ENCODE measurements around the gene SEMA3D. TPM values are rescaled to one million over a fixed set of nuclear protein-coding genes. Genes with fewer than 3 reads are reported as not detected.

SEMA3D gene
- total RNA-seq, 2 donors from 2014 or later: 10.7 to 16.5 TPM

DNA sequence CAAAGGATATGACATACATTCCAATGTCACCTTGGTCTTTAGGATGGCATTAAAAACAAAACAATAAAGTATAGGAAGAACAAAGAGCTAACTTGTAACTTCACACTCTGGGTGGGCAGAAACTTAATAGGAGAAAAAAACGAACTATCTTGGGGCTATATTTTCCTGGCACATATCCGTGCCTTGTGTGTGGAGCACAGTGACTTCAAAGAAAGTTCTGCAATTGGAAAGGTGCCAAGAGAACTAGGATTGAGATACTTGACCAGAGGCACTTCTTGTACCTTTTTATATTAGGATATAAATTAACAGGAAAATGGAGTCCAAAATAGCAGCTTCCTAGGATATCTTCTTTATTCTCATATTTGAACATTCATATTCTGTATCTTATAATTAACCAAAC, 148.4 kb downstream of the SEMA3D start:
- intact Hi-C loops (cut with DNase I): loop anchor here (10.0 kb wide), 1 partner anchor 146 kb away; the partner anchor contains the start of gene SEMA3D
- DNase-seq (ENCODE audit: low spot score): no peak
- WGBS: 7% methylated on average over 2 of the region's 2 CpGs
- no peaks in the 10 kb centered on the region for H3K4me1 ChIP-seq (replicated peaks)
- no peaks in the 10 kb centered on the region for H3K9me3 ChIP-seq
- no peaks in the 10 kb centered on the region for H3K27me3 ChIP-seq (replicated peaks; ENCODE audit: insufficient read depth)
- no peak overlapping the region for H3K27ac ChIP-seq
- no peak overlapping the region for H3K4me3 ChIP-seq
- H3K36me3 ChIP-seq: no peaks in the 10 kb centered on the region
- TF ChIP-seq, protein P1, sequence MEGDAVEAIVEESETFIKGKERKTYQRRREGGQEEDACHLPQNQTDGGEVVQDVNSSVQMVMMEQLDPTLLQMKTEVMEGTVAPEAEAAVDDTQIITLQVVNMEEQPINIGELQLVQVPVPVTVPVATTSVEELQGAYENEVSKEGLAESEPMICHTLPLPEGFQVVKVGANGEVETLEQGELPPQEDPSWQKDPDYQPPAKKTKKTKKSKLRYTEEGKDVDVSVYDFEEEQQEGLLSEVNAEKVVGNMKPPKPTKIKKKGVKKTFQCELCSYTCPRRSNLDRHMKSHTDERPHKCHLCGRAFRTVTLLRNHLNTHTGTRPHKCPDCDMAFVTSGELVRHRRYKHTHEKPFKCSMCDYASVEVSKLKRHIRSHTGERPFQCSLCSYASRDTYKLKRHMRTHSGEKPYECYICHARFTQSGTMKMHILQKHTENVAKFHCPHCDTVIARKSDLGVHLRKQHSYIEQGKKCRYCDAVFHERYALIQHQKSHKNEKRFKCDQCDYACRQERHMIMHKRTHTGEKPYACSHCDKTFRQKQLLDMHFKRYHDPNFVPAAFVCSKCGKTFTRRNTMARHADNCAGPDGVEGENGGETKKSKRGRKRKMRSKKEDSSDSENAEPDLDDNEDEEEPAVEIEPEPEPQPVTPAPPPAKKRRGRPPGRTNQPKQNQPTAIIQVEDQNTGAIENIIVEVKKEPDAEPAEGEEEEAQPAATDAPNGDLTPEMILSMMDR (IDR thresholded peaks at IDR 0.05): no peak
- no peak for TF ChIP-seq POLR2AphosphoS5 (IDR thresholded peaks at IDR 0.05)
- no peak for TF ChIP-seq POLR2A (IDR thresholded peaks at IDR 0.05)

DNA sequence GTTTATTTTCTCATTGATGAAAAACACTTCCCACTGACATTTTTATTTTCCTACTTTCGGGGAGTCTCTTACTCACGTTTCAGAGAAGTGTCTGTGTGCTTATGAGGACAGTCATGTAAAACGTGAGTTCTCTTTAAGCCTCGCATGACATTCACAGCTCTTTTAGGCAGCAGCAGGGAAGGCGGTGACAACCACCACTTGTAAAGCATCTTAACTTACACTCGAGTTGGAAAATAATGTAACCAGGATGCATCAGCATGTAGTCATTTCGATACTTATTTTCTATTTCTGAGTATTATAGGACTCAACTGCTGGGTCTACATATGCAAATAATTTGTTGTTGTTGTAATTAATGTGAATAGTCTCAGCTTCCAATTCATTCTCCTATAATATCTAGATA, 153.6 kb downstream of the SEMA3D start:
- no peaks in the 10 kb centered on the region for H3K36me3 ChIP-seq
- H3K9me3 ChIP-seq: no peaks in the 10 kb centered on the region
- 62% methylated on average over 7 of the region's 7 CpGs for WGBS
- no peak overlapping the region for H3K27ac ChIP-seq
- TF ChIP-seq POLR2AphosphoS5 (IDR thresholded peaks at IDR 0.05) (no peak), POLR2A (IDR thresholded peaks at IDR 0.05) (no peak)
- TF ChIP-seq, protein P1 (IDR thresholded peaks at IDR 0.05): no peak
- H3K4me1 ChIP-seq (replicated peaks): no peaks in the 10 kb centered on the region
- no peaks in the 10 kb centered on the region for H3K27me3 ChIP-seq (replicated peaks; ENCODE audit: insufficient read depth)
- intact Hi-C loops (cut with DNase I): loop anchor here (10.0 kb wide), 1 partner anchor 152 kb away; the partner anchor contains the start of gene SEMA3D
- H3K4me3 ChIP-seq: no peak overlapping the region
- DNase-seq (ENCODE audit: low spot score): no peak

DNA sequence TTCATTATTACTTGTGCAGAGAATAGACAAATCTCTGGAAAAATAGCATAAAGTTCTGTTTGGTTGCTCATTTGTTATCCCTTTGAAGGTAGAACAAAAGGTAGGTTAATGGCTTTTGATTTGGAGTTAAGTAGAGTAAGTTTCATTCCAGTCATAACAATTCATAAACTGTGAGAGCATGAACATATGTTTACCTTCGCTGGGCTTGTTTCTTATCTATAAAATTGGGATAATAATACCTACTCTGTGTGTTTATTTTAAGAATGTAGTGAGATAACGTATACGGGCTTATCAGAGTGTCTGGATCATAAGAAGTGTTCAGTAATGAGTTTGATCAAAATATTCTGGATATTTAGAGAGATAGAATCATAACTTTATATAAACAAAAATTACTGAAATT, 155.4 kb downstream of the SEMA3D start:
- TF ChIP-seq POLR2AphosphoS5 (IDR thresholded peaks at IDR 0.05) (no peak), POLR2A (IDR thresholded peaks at IDR 0.05) (no peak)
- TF ChIP-seq, protein P1 (IDR thresholded peaks at IDR 0.05): no peak
- 61% methylated on average over 3 of the region's 3 CpGs for WGBS
- Histone ChIP-seq H3K4me1 (replicated peaks) (no peaks in the 10 kb centered on the region), H3K27me3 (replicated peaks; ENCODE audit: insufficient read depth) (no peaks in the 10 kb centered on the region), H3K9me3 (no peaks in the 10 kb centered on the region), H3K27ac (no peak overlapping the region), H3K36me3 (no peaks in the 10 kb centered on the region), H3K4me3 (no peak overlapping the region)
- no peak for DNase-seq (ENCODE audit: low spot score)
- intact Hi-C loops (cut with DNase I): loop anchor here (10.0 kb wide), 1 partner anchor 153 kb away; the partner anchor contains the start of gene SEMA3D

DNA sequence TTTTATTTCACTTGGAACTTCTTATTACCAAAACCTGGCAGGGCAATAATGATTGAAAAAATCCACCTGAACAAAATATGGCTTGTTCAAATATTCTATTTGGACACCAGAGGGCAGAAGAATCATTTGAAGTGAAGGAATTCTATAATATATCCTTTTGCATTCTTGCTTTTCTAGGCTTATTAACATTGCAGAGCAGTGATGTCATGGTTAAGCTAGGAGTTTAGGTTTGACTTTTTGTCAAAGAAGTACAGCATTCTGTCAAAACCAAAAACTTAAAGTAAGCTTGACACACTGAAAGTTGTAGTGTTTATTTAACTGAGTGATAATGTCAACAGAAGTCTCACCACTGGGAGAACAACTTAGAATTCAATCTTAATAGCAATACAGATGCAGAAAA, 156.0 kb downstream of the SEMA3D start:
- Histone ChIP-seq H3K9me3 (no peaks in the 10 kb centered on the region), H3K36me3 (no peaks in the 10 kb centered on the region), H3K4me3 (no peak overlapping the region), H3K27me3 (replicated peaks; ENCODE audit: insufficient read depth) (no peaks in the 10 kb centered on the region), H3K27ac (no peak overlapping the region), H3K4me1 (replicated peaks) (no peaks in the 10 kb centered on the region)
- TF ChIP-seq POLR2A (IDR thresholded peaks at IDR 0.05): no peak
- TF ChIP-seq, protein P1 (IDR thresholded peaks at IDR 0.05): peak in 3 of 4 experiments; percentile 50 to 67 (median 52)
- DNase-seq (ENCODE audit: low spot score): no peak
- intact Hi-C loops (cut with DNase I): loop anchor here (10.0 kb wide), 1 partner anchor 154 kb away; the partner anchor contains the start of gene SEMA3D

DNA sequence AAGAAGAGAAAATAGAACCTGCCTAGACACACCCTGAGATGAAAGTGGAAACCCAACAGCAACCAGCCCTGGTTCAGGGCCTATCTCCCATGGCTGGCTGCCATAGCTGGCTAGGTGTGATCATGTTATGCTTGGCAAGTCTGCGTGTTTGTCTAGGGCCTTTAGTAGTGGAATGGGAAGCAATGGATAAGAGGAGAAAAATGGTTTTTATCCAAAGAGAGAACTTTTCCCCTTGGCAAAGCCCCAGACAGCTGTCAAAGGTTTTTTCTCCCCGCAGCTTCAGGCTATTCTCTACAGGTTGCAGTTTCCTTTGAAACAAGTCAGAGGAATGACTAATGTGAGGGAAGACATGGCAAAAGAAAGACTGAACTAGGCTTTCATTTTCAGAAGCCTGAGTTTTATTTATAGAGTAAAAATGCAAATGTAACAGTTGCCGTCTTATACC, 161.5 kb downstream of the SEMA3D start:
- intact Hi-C loops (cut with DNase I): no loop called here
- no peak overlapping the region for H3K27ac ChIP-seq

More for the DNA sequence above, 161.5 kb downstream of the SEMA3D start:
- Histone ChIP-seq H3K27me3 (replicated peaks; ENCODE audit: insufficient read depth) (no peaks in the 10 kb centered on the region), H3K4me1 (replicated peaks) (no peaks in the 10 kb centered on the region), H3K36me3 (no peaks in the 10 kb centered on the region), H3K9me3 (no peaks in the 10 kb centered on the region), H3K4me3 (no peak overlapping the region)
- TF ChIP-seq POLR2AphosphoS5 (IDR thresholded peaks at IDR 0.05): no peak
- TF ChIP-seq, protein P1 (IDR thresholded peaks at IDR 0.05): no peak
- TF ChIP-seq POLR2A (IDR thresholded peaks at IDR 0.05): no peak
- DNase-seq (ENCODE audit: low spot score): peak; percentile 49
- 42% methylated on average over 3 of the region's 3 CpGs for WGBS

Data from prostate gland (tissue), 2 donors.